T47D (cell line): ENCODE measurements around the gene ZBP1.
A peak's percentile ranks its signal among the peaks of the same experiment; 100 is the strongest.

Source experiments
- DNase-seq, 2 experiments: peaks; one replicate each; pipeline versions ENCODE4 v3.0.0 to v3.0.0-alpha.2; 2011 to 2012; ENCODE audit warnings: low read depth in 1 of 2, low spot score in 1 of 2
- JUND ChIP-seq: IDR thresholded peaks from 2 replicates; pipeline ENCODE4 v1.6.1; 2012; ENCODE audit warnings: low read depth
- in situ Hi-C: cut with HindIII; loops from 2 replicates; pipeline ENCODE4 v1.10.0; 2016; ENCODE audit warnings: low sequenced_read_pairs, low pct_unique_long_range_greater_than_20kb

Gene ZBP1

GRCh38 chr20:57594092-57594951, 25.9 kb downstream of the ZBP1 start:
- TF ChIP-seq JUND = no peak
- peak; percentile 50 to 73 for DNase-seq
- in situ Hi-C loops = no loop called here

GRCh38 chr20:57593134-57593886, 26.9 kb downstream of the ZBP1 start:
- DNase-seq = no peak
- in situ Hi-C loops = no loop called here
- TF ChIP-seq JUND = no peak

- no peak for DNase-seq
- no peak for TF ChIP-seq JUND
- in situ Hi-C loops = no loop called here
These were observed 27.7 kb downstream of the ZBP1 start for GRCh38 chr20:57592263-57593092.

- TF ChIP-seq JUND = no peak
- in situ Hi-C loops = no loop called here
- no peak for DNase-seq
These were observed 28.7 kb downstream of the ZBP1 start for GRCh38 chr20:57591289-57592229.

GRCh38 chr20:57590485-57591288, 29.5 kb downstream of the ZBP1 start:
- no peak for TF ChIP-seq JUND
- in situ Hi-C loops = no loop called here

GRCh38 chr20:57589728-57590484, 30.3 kb downstream of the ZBP1 start:
- TF ChIP-seq JUND = no peak
- DNase-seq = no peak
- in situ Hi-C loops = no loop called here

More at GRCh38 chr20:57590485-57591288, 29.5 kb downstream of the ZBP1 start:
- DNase-seq = no peak

- TF ChIP-seq JUND = no peak
- no peak for DNase-seq
- in situ Hi-C loops = no loop called here
These were observed 31.0 kb downstream of the ZBP1 start for GRCh38 chr20:57589123-57589727.

- TF ChIP-seq JUND = no peak
- in situ Hi-C loops = no loop called here
- DNase-seq = no peak
These were observed 31.6 kb downstream of the ZBP1 start for GRCh38 chr20:57588596-57588995.

- no peak for DNase-seq
- no peak for TF ChIP-seq JUND
- in situ Hi-C loops = no loop called here
These were observed 32.2 kb downstream of the ZBP1 start for GRCh38 chr20:57587989-57588377.
